HG03025 (cell line): ENCODE measurements around the gene EMC10.

Source experiments
- ATAC-seq: cut with Tn5 transposase; IDR thresholded peaks from one replicate; pipeline ENCODE4 v1.9.1; 2021; ENCODE audit warnings: mild to moderate bottlenecking, moderate library complexity; ENCODE audit not compliant: unreplicated experiment, low FRiP score

The EMC10 gene

GRCh38 chr19:50494186-50495019 lies 18.1 kb downstream of the EMC10 start:
- ATAC-seq: no peak

- no peak for ATAC-seq
These were observed 18.8 kb downstream of the EMC10 start for GRCh38 chr19:50495020-50495531.

- no peak for ATAC-seq
These were observed 20.1 kb downstream of the EMC10 start for GRCh38 chr19:50496189-50497021.

- no peak for ATAC-seq
These were observed 20.7 kb downstream of the EMC10 start for GRCh38 chr19:50497022-50497405.

- ATAC-seq: no peak
These were observed 22.1 kb downstream of the EMC10 start for GRCh38 chr19:50498219-50499056.

GRCh38 chr19:50500060-50500752 lies 23.9 kb downstream of the EMC10 start:
- no peak for ATAC-seq

- ATAC-seq: no peak
These were observed 24.4 kb downstream of the EMC10 start for GRCh38 chr19:50500753-50501151.

- ATAC-seq: no peak
These were observed 24.9 kb downstream of the EMC10 start for GRCh38 chr19:50501186-50501567.

GRCh38 chr19:50501568-50502475 lies 25.5 kb downstream of the EMC10 start:
- ATAC-seq: no peak

- ATAC-seq: no peak
These were observed 29.7 kb downstream of the EMC10 start for GRCh38 chr19:50505856-50506611.

- no peak for ATAC-seq
These were observed 30.4 kb downstream of the EMC10 start for GRCh38 chr19:50506700-50507099.

GRCh38 chr19:50507376-50507775 lies 31.1 kb downstream of the EMC10 start:
- ATAC-seq: no peak

GRCh38 chr19:50508843-50509190 lies 32.5 kb downstream of the EMC10 start:
- ATAC-seq: no peak

- ATAC-seq: no peak
These were observed 33.1 kb downstream of the EMC10 start for GRCh38 chr19:50509366-50509765.

- ATAC-seq: no peak
These were observed 33.9 kb downstream of the EMC10 start for GRCh38 chr19:50510121-50510670.

GRCh38 chr19:50510700-50511068 lies 34.4 kb downstream of the EMC10 start:
- peak; percentile 3 for ATAC-seq

- ATAC-seq: peak; percentile 78
These were observed 34.9 kb downstream of the EMC10 start, which contains the start of gene JOSD2 for GRCh38 chr19:50511069-50511822. Gene JOSD2 (minus strand): TSS chr19:50511191. CDS start chr19:50510431, 760 bp downstream.
